Measurements from ENCODE around the gene EBP. TPM values are rescaled to one million over a fixed set of nuclear protein-coding genes. Genes with fewer than 3 reads are reported as not detected.

EBP gene
- total RNA-seq, 2 donors from 2014 or later = 225 to 271 TPM

DNA sequence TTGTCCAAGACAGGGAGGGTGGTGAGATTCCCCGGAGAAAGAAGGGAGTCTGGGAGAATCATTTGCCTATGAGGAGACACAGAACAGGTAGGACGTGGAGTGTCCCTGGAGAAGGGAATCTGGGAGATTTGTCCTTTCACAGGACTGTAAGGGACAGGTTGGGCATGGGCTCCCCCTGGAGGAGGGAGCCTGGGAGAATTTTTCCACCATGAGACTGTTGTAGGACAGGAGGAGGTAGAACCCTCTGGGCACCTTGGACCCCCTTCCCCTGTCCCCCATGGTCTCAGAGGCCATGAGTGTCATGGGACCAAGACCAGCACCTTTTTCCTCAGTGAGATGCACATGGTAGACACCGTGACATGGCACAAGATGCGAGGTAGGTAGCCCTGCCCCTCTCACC is 10.0 kb upstream of the EBP start:
- Histone ChIP-seq H3K9me3 (no peaks in the 10 kb centered on the region), H3K4me1 (no peaks in the 10 kb centered on the region), H3K4me3 (no peak overlapping the region), H3K27me3 (no peaks in the 10 kb centered on the region), H3K27ac (no peak overlapping the region), H3K36me3 (no peaks in the 10 kb centered on the region), H3K9ac (ENCODE audit: low read depth in 2 of 2, low read length in 2 of 2) (no peak overlapping the region)
- intact Hi-C loops (cut with DNase I) = no loop called here
- no peak for DNase-seq
- peak; percentile 13 for TF ChIP-seq CTCF (IDR thresholded peaks at IDR 0.05)

DNA sequence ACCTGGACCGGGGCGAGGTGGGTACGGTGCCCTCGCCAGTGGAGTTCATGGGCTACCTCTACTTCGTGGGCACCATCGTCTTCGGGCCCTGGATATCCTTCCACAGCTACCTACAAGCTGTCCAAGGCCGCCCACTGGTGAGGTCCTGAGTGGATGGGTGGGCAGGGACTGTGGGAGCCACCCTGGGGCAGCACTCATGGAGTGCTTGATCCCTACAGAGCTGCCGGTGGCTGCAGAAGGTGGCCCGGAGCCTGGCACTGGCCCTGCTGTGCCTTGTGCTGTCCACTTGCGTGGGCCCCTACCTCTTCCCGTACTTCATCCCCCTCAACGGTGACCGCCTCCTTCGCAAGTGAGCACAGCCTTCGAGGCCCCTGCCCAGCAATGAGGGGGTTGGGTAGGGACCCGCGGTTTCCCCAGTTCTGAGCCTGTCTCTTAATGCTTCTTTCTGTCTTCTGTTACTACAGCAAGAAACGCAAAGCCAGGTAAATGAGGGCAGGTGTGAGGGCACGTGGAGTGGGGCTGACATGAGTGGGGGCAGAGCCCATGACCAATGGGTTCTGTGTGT is 9.2 kb upstream of the EBP start:
- intact Hi-C loops (cut with DNase I) = no loop called here
- TF ChIP-seq CTCF (IDR thresholded peaks at IDR 0.05) = no peak
- H3K9ac ChIP-seq (ENCODE audit: low read depth in 2 of 2, low read length in 2 of 2) = no peak overlapping the region

DNA sequence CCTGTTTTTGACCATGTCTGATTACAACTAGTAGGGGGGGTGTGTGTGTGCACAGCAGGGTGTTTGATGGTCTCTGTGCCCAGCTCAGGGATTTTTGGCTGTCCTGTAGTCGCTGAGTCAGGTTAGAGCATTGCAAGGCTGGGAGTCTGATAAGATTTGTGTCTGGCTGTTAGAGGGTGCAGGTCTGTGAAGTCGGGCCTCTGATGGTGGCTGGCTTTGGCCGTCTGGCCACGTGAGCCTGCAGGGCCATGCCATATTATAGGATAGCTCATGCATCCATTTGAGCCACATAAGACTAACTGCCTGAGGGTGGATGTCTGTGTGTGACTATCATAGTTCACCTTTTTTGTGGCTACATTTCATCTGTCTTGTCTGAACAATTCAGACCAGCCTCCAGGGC is 7.9 kb upstream of the EBP start:
- intact Hi-C loops (cut with DNase I) = no loop called here
- no peak for TF ChIP-seq CTCF (IDR thresholded peaks at IDR 0.05)
- no peak overlapping the region for H3K4me3 ChIP-seq
- H3K27ac ChIP-seq = no peak overlapping the region
- no peaks in the 10 kb centered on the region for H3K4me1 ChIP-seq
- no peaks in the 10 kb centered on the region for H3K36me3 ChIP-seq
- no peak overlapping the region for H3K9ac ChIP-seq (ENCODE audit: low read depth in 2 of 2, low read length in 2 of 2)
- no peak for DNase-seq
- H3K27me3 ChIP-seq = no peaks in the 10 kb centered on the region
- H3K9me3 ChIP-seq = no peaks in the 10 kb centered on the region

More for the DNA sequence above, 9.2 kb upstream of the EBP start:
- Histone ChIP-seq H3K36me3 (no peaks in the 10 kb centered on the region), H3K27me3 (no peaks in the 10 kb centered on the region), H3K27ac (no peak overlapping the region), H3K4me3 (no peak overlapping the region), H3K4me1 (no peaks in the 10 kb centered on the region), H3K9me3 (no peaks in the 10 kb centered on the region)
- DNase-seq = no peak

DNA sequence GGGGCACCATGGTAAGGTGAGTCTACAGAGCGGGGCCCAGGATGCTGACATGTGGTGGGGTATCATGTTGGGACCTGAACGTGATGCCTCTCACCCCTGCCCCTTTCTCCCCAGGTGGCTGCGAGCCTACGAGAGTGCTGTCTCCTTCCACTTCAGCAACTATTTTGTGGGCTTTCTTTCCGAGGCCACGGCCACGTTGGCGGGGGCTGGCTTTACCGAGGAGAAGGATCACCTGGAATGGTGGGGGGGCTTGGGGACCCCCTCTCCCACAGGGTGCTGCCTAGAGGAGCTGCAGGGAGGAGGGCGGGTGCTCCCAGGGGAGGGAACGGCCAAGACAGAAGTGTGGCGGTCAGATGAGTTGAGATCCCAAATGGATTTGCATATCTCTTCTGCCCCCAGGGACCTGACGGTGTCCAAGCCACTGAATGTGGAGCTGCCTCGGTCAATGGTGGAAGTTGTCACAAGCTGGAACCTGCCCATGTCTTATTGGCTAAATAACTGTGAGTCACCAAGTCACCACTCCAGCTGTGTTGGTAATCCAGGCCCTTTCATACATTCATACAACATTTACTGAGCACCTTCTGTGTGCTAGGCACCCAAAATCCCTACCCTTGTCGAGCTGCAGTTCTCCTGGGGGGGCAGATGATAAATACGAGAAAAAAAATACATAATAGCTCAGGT is 7.3 kb upstream of the EBP start:
- Histone ChIP-seq H3K36me3 (no peaks in the 10 kb centered on the region), H3K9me3 (no peaks in the 10 kb centered on the region), H3K27me3 (no peaks in the 10 kb centered on the region), H3K4me1 (no peaks in the 10 kb centered on the region), H3K9ac (ENCODE audit: low read depth in 2 of 2, low read length in 2 of 2) (no peak overlapping the region), H3K27ac (no peak overlapping the region), H3K4me3 (no peak overlapping the region)
- TF ChIP-seq CTCF (IDR thresholded peaks at IDR 0.05) = no peak
- intact Hi-C loops (cut with DNase I) = no loop called here
- no peak for DNase-seq

DNA sequence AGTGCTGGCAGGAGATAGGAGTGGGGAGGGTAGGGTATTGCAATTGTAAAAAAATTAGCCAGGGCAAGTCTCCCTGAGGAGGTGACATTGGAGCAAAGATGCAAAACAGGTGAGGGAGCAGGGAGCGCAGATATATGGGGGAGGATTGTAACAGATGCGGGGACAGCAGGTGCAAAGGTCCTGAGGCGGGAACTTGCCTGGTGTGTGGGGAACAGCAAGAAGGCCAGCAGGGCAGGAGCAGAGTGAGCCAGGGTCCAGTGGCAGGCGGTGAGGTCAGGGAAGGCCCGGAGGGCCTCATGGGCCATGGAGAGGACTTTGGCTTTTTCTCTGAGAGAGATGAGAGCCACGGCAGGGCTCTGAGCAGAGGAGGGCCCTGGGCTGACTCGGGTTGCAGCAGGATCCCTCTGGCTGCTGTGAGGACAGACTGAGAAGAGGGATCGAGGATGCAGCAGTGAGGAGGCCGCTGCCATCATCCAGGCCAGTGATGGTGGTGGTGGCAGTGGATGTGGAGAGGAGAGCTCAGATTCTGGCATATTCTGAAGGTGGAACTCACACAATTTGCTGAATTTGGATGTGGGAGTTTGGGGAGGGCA is 6.6 kb upstream of the EBP start:
- Histone ChIP-seq H3K27ac (no peak overlapping the region), H3K36me3 (no peaks in the 10 kb centered on the region), H3K4me1 (no peaks in the 10 kb centered on the region), H3K9me3 (no peaks in the 10 kb centered on the region), H3K4me3 (no peak overlapping the region), H3K9ac (ENCODE audit: low read depth in 2 of 2, low read length in 2 of 2) (no peak overlapping the region), H3K27me3 (no peaks in the 10 kb centered on the region)
- no peak for DNase-seq
- intact Hi-C loops (cut with DNase I) = no loop called here
- TF ChIP-seq CTCF (IDR thresholded peaks at IDR 0.05) = no peak
